Measurements from ENCODE around the gene NUDT10. TPM values are rescaled to one million over a fixed set of nuclear protein-coding genes. Genes with fewer than 3 reads are reported as not detected.

NUDT10 gene
- total RNA-seq, 1 donor from 2014 or later = 17.7 TPM

DNA sequence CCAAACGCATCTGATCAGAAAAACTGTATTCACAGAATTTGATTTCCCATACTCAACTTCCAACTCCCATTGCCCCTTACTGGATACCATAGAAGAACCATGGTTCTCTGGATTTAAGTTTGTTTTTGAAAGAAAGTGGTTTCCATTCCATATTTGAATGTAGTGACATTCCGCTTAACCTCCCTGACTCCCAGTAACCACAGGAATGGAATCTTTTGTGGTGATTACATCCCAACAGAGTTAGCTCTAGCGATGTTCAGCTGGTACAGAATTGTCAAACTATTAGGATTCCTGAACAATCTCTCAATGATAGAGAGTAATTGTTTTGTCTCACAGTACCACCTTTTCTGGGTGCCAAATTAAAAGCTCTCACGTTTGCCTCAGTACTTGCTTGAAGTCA, 1.7 kb downstream of the NUDT10 start:
- Mint-ChIP-seq H3K27me3 (ENCODE audit: low read depth) (peaks cover 2% of the 10 kb centered on the region), H3K27ac (ENCODE audit: unreplicated experiment) (no peak overlapping the region), H3K4me1 (peaks cover 19% of the 10 kb centered on the region), H3K36me3 (ENCODE audit: low read depth) (no peaks in the 10 kb centered on the region), H3K9me3 (no peaks in the 10 kb centered on the region), H3K4me3 (peak overlapping the region; percentile 92)
- TF ChIP-seq, protein P1, sequence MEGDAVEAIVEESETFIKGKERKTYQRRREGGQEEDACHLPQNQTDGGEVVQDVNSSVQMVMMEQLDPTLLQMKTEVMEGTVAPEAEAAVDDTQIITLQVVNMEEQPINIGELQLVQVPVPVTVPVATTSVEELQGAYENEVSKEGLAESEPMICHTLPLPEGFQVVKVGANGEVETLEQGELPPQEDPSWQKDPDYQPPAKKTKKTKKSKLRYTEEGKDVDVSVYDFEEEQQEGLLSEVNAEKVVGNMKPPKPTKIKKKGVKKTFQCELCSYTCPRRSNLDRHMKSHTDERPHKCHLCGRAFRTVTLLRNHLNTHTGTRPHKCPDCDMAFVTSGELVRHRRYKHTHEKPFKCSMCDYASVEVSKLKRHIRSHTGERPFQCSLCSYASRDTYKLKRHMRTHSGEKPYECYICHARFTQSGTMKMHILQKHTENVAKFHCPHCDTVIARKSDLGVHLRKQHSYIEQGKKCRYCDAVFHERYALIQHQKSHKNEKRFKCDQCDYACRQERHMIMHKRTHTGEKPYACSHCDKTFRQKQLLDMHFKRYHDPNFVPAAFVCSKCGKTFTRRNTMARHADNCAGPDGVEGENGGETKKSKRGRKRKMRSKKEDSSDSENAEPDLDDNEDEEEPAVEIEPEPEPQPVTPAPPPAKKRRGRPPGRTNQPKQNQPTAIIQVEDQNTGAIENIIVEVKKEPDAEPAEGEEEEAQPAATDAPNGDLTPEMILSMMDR (conservative IDR thresholded peaks at IDR 0.05) = no peak
- no peak for DNase-seq (ENCODE audit: low read depth, low spot score)

DNA sequence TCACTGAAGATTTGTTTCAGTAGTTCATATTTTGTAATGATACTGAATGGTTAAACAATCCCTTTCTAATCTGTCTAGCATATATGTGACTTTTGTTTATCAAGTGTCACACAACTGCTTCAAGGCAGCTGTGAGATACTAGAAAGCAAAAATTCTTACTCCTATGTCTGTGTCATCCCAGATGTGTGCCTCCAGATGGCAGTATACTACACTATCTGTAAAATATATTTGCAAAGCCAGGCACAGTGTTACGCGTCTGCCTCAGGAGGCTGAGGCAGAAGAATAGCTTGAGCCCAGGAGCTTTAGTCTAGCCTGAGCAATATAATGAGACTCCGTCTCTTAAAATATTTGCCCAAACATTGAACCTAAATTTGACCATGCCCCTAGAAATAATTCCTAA, 4.0 kb downstream of the NUDT10 start:
- TF ChIP-seq, protein P1 (conservative IDR thresholded peaks at IDR 0.05) = peak; percentile 66
- no peaks in the 10 kb centered on the region for H3K36me3 Mint-ChIP-seq (ENCODE audit: low read depth)
- H3K9me3 Mint-ChIP-seq = no peaks in the 10 kb centered on the region
- peak overlapping the region; percentile 65 for H3K4me3 Mint-ChIP-seq
- H3K27me3 Mint-ChIP-seq (ENCODE audit: low read depth) = peaks cover 2% of the 10 kb centered on the region
- H3K4me1 Mint-ChIP-seq = peaks cover 19% of the 10 kb centered on the region
- no peak for DNase-seq (ENCODE audit: low read depth, low spot score)
- H3K27ac Mint-ChIP-seq (ENCODE audit: unreplicated experiment) = no peak overlapping the region

DNA sequence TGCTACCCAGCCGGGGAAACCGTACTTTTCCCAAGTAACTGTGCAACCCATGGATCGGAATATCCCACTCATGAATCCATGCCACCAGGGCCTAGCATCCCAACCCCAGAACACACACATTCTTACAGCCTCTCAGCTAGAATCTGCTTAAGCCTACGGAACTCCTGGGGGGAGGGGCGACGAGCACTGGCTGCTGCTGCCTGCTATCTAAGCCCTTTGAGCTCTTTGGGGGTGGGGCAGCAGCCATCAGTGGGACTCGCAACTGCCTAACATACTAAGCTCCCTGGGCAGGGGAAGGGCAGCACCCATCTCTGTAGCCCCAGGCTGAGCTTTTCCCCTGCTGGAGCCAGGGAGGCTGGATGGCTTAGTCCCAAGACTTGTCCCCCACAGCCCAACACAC, 28.6 kb downstream of the NUDT10 start:
- TF ChIP-seq, protein P1 (conservative IDR thresholded peaks at IDR 0.05) = no peak
- no peak overlapping the region for H3K27ac Mint-ChIP-seq (ENCODE audit: unreplicated experiment)
- no peak overlapping the region for H3K4me3 Mint-ChIP-seq
- no peaks in the 10 kb centered on the region for H3K4me1 Mint-ChIP-seq
- no peak for DNase-seq (ENCODE audit: low read depth, low spot score)
- peaks cover 25% of the 10 kb centered on the region for H3K9me3 Mint-ChIP-seq
- H3K36me3 Mint-ChIP-seq (ENCODE audit: low read depth) = peaks cover 4% of the 10 kb centered on the region
- no peaks in the 10 kb centered on the region for H3K27me3 Mint-ChIP-seq (ENCODE audit: low read depth)

DNA sequence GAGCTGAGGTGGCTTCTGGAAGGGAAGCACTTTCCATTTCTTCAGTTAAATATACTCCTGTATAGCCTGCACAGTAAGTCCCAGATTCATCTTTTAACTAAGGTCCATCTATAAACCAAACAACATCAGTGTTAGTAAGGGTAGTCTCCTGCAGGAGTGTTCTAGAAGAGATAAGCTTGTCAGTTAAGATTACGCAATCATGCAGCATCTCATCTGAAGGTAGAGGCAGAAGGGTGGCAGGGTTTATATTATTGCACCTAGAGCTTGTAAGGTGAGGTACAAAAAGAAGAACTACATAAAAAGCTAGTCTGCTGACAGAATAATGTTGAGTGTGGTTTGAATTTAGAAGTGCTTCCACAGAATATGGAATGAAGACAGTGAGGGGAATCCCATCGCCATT, 44.0 kb downstream of the NUDT10 start:
- TF ChIP-seq, protein P1 (conservative IDR thresholded peaks at IDR 0.05) = no peak
- no peak overlapping the region for H3K27ac Mint-ChIP-seq (ENCODE audit: unreplicated experiment)
- no peak overlapping the region for H3K4me3 Mint-ChIP-seq
- H3K4me1 Mint-ChIP-seq = no peaks in the 10 kb centered on the region
- peaks cover 14% of the 10 kb centered on the region for H3K9me3 Mint-ChIP-seq
- no peak for DNase-seq (ENCODE audit: low read depth, low spot score)
- no peaks in the 10 kb centered on the region for H3K27me3 Mint-ChIP-seq (ENCODE audit: low read depth)
- peaks cover 2% of the 10 kb centered on the region for H3K36me3 Mint-ChIP-seq (ENCODE audit: low read depth)

Other genes with a start within 250 kb of the NUDT10 start
- gene NUDT11, start 163.8 kb downstream of the NUDT10 start, total RNA-seq = 39.8 and 41.3 TPM in 2 replicates

All from neural crest cell (in vitro differentiated cells).